HepG2 (cell line): ENCODE data around the gene PPP2R1B. TPM values are rescaled to one million over a fixed set of nuclear protein-coding genes. Genes with fewer than 3 reads are reported as not detected.
A peak's percentile ranks its signal among the peaks of the same experiment; 100 is the strongest.

Experiments
- ATAC-seq: fragments of 200-7000 bp; cut with Tn5 transposase; 3 replicates; pipeline ENCODE4 v1.9.1; 2020; ENCODE audit warnings: mild to moderate bottlenecking, moderate library complexity
- BruUV-seq: library from RNA; stranded (reverse); fragments of 400-500 nt; replicated peaks from 2 replicates; lab custom pipeline; 2021; lab: Mats Ljungman, UMichigan
- CTCF ChIA-PET: fragments of 300-600 bp; formaldehyde crosslinking; extraction: SDS; loops from one replicate; lab custom pipeline; 2021; ENCODE audit warnings: low total read pairs, inconsistent platforms, low intra/inter-chr PET ratio; lab: Yijun Ruan, JAX
- POLR2A ChIA-PET: fragments of 350-600 bp; sonication (Branson Sonifier 250); formaldehyde crosslinking; loops from one replicate; lab custom pipeline; 2020; ENCODE audit warnings: antibody characterized with exemption, inconsistent platforms; lab: Yijun Ruan, JAX
- DNase-seq: peaks from one replicate; pipeline ENCODE4 v3.0.0-alpha.2; 2015; ENCODE audit warnings: low spot score
- FAIRE-seq: peaks from 3 replicates; lab custom pipeline; 2011; peaks lifted over from hg19 to GRCh38; lab: Jason Lieb, UNC
- H2AFZ ChIP-seq: one replicate; pipeline ENCODE4 v1.6.1; 2011; ENCODE audit warnings: low read length, inconsistent platforms
- H3K27ac ChIP-seq: fragments of 300-600 bp; 3 replicates; pipeline ENCODE4 v1.8.0; 2011; ENCODE audit warnings: mixed run types, mild to moderate bottlenecking, mixed read lengths, low read length, inconsistent platforms; ENCODE audit not compliant: insufficient read depth; ENCODE audit errors: extremely low read length
- H3K27me3 ChIP-seq, 2 experiments: fragments of 200-600 bp in 1 of 2; 2 replicates in 1 of 2; 3 replicates in 1 of 2; pipeline versions ENCODE4 v1.6.0 to v1.8.0; 2011; ENCODE audit warnings: low read length in 2 of 2, mild to moderate bottlenecking in 2 of 2, moderate library complexity in 2 of 2, inconsistent platforms in 1 of 2; ENCODE audit not compliant: insufficient read depth in 2 of 2, control insufficient read depth in 1 of 2
- H3K36me3 ChIP-seq, 2 experiments: fragments of 200-600 bp in 1 of 2; replicated peaks in 1 of 2; 2 replicates in 1 of 2; 3 replicates in 1 of 2; pipeline versions ENCODE4 v1.5.1 to v1.8.0; 2011; ENCODE audit warnings: low read length in 2 of 2, inconsistent platforms in 1 of 2; ENCODE audit not compliant: insufficient read depth in 2 of 2, control insufficient read depth in 1 of 2
- H3K4me1 ChIP-seq: 2 replicates; pipeline ENCODE4 v1.5.1; 2012; ENCODE audit warnings: low read length, inconsistent platforms; ENCODE audit not compliant: insufficient read depth
- H3K4me2 ChIP-seq: 2 replicates; pipeline ENCODE4 v1.6.0; 2011; ENCODE audit warnings: low read depth, low read length, inconsistent platforms
- H3K4me3 ChIP-seq, 3 experiments: fragments of 200-600 bp in 1 of 3; sonication (generic), shearing (Covaris generic) in 1 of 3; replicated peaks in 1 of 3; 2 replicates each; pipeline ENCODE4 v1.5.1; 2011 to 2016; ENCODE audit warnings: low read length in 3 of 3, inconsistent platforms in 2 of 3, low read depth in 2 of 3, mild to moderate bottlenecking in 2 of 3, control low read depth in 1 of 3, mixed read lengths in 1 of 3; ENCODE audit not compliant: insufficient read depth in 1 of 3
- H3K79me2 ChIP-seq: one replicate; pipeline ENCODE4 v1.6.1; 2011; ENCODE audit warnings: low read length, inconsistent platforms; ENCODE audit not compliant: insufficient read depth
- H3K9ac ChIP-seq: 2 replicates; pipeline ENCODE4 v1.6.0; 2011; ENCODE audit warnings: mild to moderate bottlenecking, low read depth, low read length, inconsistent platforms; ENCODE audit not compliant: insufficient read depth
- H3K9me3 ChIP-seq: 2 replicates; pipeline ENCODE4 v1.5.1; 2012; ENCODE audit warnings: mild to moderate bottlenecking, low read length
- H4K20me1 ChIP-seq: 2 replicates; pipeline ENCODE4 v1.6.0; 2011; ENCODE audit warnings: inconsistent platforms, mild to moderate bottlenecking, low read length, moderate library complexity; ENCODE audit not compliant: insufficient read depth
- ATF6 ChIP-seq: sonication (generic); formaldehyde crosslinking; conservative IDR thresholded peaks from 2 replicates; pipeline ENCODE4 v1.4.0; 2020; ENCODE audit warnings: missing genetic modification reagents
- CAMTA2 ChIP-seq: sonication (generic); formaldehyde crosslinking; IDR thresholded peaks from 2 replicates; pipeline ENCODE4 v1.4.0; 2020; ENCODE audit warnings: mild to moderate bottlenecking, missing genetic modification reagents, borderline replicate concordance
- FLYWCH1 ChIP-seq: sonication (generic); formaldehyde crosslinking; IDR thresholded peaks from 2 replicates; pipeline ENCODE4 v1.8.1; 2023; ENCODE audit warnings: mild to moderate bottlenecking, missing genetic modification reagents
- MAZ ChIP-seq, 2 experiments: sonication (generic) in 1 of 2; formaldehyde crosslinking in 1 of 2; IDR thresholded peaks; 2 replicates each; pipeline versions ENCODE4 v1.5.0 to v1.6.1; 2012 to 2020; ENCODE audit warnings: low read depth in 2 of 2, mild to moderate bottlenecking in 2 of 2, borderline replicate concordance in 1 of 2, improper control_type of control experiment in 1 of 2, low read length in 1 of 2, missing genetic modification reagents in 1 of 2, moderate library complexity in 1 of 2
- MTA1 ChIP-seq: sonication (generic); formaldehyde crosslinking; IDR thresholded peaks from 2 replicates; pipeline ENCODE4 v1.4.0; 2020; ENCODE audit warnings: missing genetic modification reagents, mild to moderate bottlenecking, borderline replicate concordance
- NFKB2 ChIP-seq: sonication (generic); formaldehyde crosslinking; IDR thresholded peaks from 2 replicates; pipeline ENCODE4 v1.4.0; 2020; ENCODE audit warnings: missing genetic modification reagents, borderline replicate concordance
- PAX8 ChIP-seq: sonication (generic); formaldehyde crosslinking; IDR thresholded peaks from 2 replicates; pipeline ENCODE4 v1.8.0; 2022; ENCODE audit warnings: mild to moderate bottlenecking, missing genetic modification reagents, borderline replicate concordance
- RFXAP ChIP-seq: sonication (generic); formaldehyde crosslinking; IDR thresholded peaks from 2 replicates; pipeline ENCODE4 v1.4.0; 2020; ENCODE audit warnings: missing genetic modification reagents, borderline replicate concordance
- SNAI1 ChIP-seq: sonication (generic); formaldehyde crosslinking; IDR thresholded peaks from 2 replicates; pipeline ENCODE4 v1.5.0; 2020; ENCODE audit warnings: mild to moderate bottlenecking, missing genetic modification reagents, borderline replicate concordance
- TBP ChIP-seq: sonication (generic); formaldehyde crosslinking; IDR thresholded peaks from 2 replicates; pipeline ENCODE4 v1.5.0; 2020; ENCODE audit warnings: missing genetic modification reagents
- ZNF121 ChIP-seq: sonication (generic); formaldehyde crosslinking; IDR thresholded peaks from 2 replicates; pipeline ENCODE4 v1.5.0; 2020; ENCODE audit warnings: mild to moderate bottlenecking, missing genetic modification reagents
- ZNF333 ChIP-seq: sonication (generic); formaldehyde crosslinking; IDR thresholded peaks from 2 replicates; pipeline ENCODE4 v1.4.0; 2020; ENCODE audit warnings: mild to moderate bottlenecking, missing genetic modification reagents, borderline replicate concordance
- ZNF337 ChIP-seq: sonication (generic); formaldehyde crosslinking; IDR thresholded peaks from 2 replicates; pipeline ENCODE4 v1.5.1; 2020; ENCODE audit warnings: missing genetic modification reagents, low read depth, mild to moderate bottlenecking, borderline replicate concordance
- ZNF451 ChIP-seq: sonication (generic); formaldehyde crosslinking; IDR thresholded peaks from 2 replicates; pipeline ENCODE4 v1.5.0; 2020; ENCODE audit warnings: mild to moderate bottlenecking, missing genetic modification reagents
- ZNF496 ChIP-seq: sonication (generic); formaldehyde crosslinking; IDR thresholded peaks from 2 replicates; pipeline ENCODE4 v1.8.1; 2023; ENCODE audit warnings: mild to moderate bottlenecking, moderate library complexity, missing genetic modification reagents; ENCODE audit not compliant: insufficient replicate concordance
- ZNF770 ChIP-seq: sonication (generic); formaldehyde crosslinking; IDR thresholded peaks from 2 replicates; pipeline ENCODE4 v1.5.0; 2020; ENCODE audit warnings: mild to moderate bottlenecking, missing genetic modification reagents
- WGBS: methylation state at CpG from one replicate; pipeline ENCODE4 v1.1.6; 2017; ENCODE audit warnings: low lambda C conversion rate; 5-methylcytosine and 5-hydroxymethylcytosine counted together
- in situ Hi-C: cut with HindIII; loops from 2 replicates; pipeline ENCODE4 v1.10.0; 2017; ENCODE audit warnings: low pct_unique_long_range_greater_than_20kb; ENCODE audit not compliant: extremely low pct_ligation_motif_present
- intact Hi-C: fragments of 100-400 bp; cut with micrococcal nuclease; formaldehyde crosslinking; loops from one replicate; pipeline ENCODE4 v1.10.0; 2022; ENCODE audit not compliant: unreplicated experiment
- polyA plus RNA-seq, 8 experiments: library from polyadenylated mRNA; depleted of rRNA in 3 of 8; stranded (reverse) in 7 of 8; unstranded in 1 of 8; fragments of >200 nt; fragmentation: Illumina TruSeq in 4 of 8; extraction: Trizol in 4 of 8; gene quantifications; 2 replicates each; pipeline versions ENCODE4 v1.2.1 to v1.2.3, GENCODE V29; 2011 to 2016; ENCODE audit warnings: low read depth in 4 of 8, missing spikeins in 1 of 8, mixed read lengths in 1 of 8; ENCODE audit not compliant: insufficient read depth in 1 of 8
- total RNA-seq, 5 experiments: library from RNA; depleted of rRNA; stranded (reverse); fragments of >200 nt; fragmentation: Illumina TruSeq; extraction: Trizol; gene quantifications; 2 replicates each; pipeline ENCODE4 v1.2.3, GENCODE V29; 2016; ENCODE audit warnings: low read depth in 1 of 5
- TF ChIP-seq, protein P1 (sequence below): sonication (generic); formaldehyde crosslinking; IDR thresholded peaks from 2 replicates; pipeline ENCODE4 v1.4.0; 2020; ENCODE audit warnings: missing genetic modification reagents, borderline replicate concordance

The PPP2R1B gene
- total and polyA plus RNA-seq, 2 of the 13 experiments (the other 11 are each of a cell fraction or from before 2014, with no cell fraction given): 22.1 to 56.8 TPM

- WGBS: 93% methylated on average over 6 of the region's 6 CpGs
- no peak overlapping the region for H2AFZ ChIP-seq
- peaks cover 67% of the 10 kb centered on the region for H3K4me1 ChIP-seq
- in situ Hi-C loops (no loop called here), intact Hi-C loops (no loop called here)
- ATAC-seq (no peak), FAIRE-seq (no peak), DNase-seq (no peak)
- peaks cover 2 to 8% of the 10 kb centered on the region in 2 experiments; a peak in 3 of 5 replicates for H3K36me3 ChIP-seq
- ChIA-PET CTCF (no interaction called here), POLR2A (interaction anchor here (0.6 to 2.0 kb wide), 4 partner anchors 14 to 54 kb away, joined by 3 to 8 read pairs (median 4); no protein-coding TSS in a partner anchor)
- no peak overlapping the region for H3K4me2 ChIP-seq
- H3K27ac ChIP-seq: no peak overlapping the region
- no peaks in the 10 kb centered on the region for H3K9me3 ChIP-seq
- H3K79me2 ChIP-seq: peaks cover 2% of the 10 kb centered on the region
- H3K27me3 ChIP-seq: no peaks in the 10 kb centered on the region
- no peak overlapping the region for H3K4me3 ChIP-seq
- H4K20me1 ChIP-seq: no peaks in the 10 kb centered on the region
- no peak overlapping the region for H3K9ac ChIP-seq
- TF ChIP-seq FLYWCH1: no peak
- TF ChIP-seq, protein P1, sequence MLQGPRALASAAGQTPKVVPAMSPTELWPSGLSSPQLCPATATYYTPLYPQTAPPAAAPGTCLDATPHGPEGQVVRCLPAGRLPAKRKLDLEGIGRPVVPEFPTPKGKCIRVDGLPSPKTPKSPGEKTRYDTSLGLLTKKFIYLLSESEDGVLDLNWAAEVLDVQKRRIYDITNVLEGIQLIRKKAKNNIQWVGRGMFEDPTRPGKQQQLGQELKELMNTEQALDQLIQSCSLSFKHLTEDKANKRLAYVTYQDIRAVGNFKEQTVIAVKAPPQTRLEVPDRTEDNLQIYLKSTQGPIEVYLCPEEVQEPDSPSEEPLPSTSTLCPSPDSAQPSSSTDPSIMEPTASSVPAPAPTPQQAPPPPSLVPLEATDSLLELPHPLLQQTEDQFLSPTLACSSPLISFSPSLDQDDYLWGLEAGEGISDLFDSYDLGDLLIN (CRISPR knock-in tag): no peak
- TF ChIP-seq ATF6: no peak
- no peak for TF ChIP-seq RFXAP (CRISPR knock-in tag)
- TF ChIP-seq MAZ (IDR thresholded peaks at IDR 0.05; ENCODE audit: borderline replicate concordance, low read depth, low read length): no peak
- TF ChIP-seq MAZ (CRISPR knock-in tag; IDR thresholded peaks at IDR 0.05; ENCODE audit: low read depth): no peak
- peak; percentile 72; the same call in 1 of the 2 replicates for TF ChIP-seq ZNF770 (CRISPR knock-in tag)
- TF ChIP-seq SNAI1 (CRISPR knock-in tag): no peak
- no peak for TF ChIP-seq ZNF496
- peak; percentile 54; the same call in 1 of the 2 replicates for TF ChIP-seq ZNF121
- TF ChIP-seq ZNF337 (CRISPR knock-in tag): no peak
- no peak for TF ChIP-seq ZNF451 (CRISPR knock-in tag)
- no peak for TF ChIP-seq ZNF333
- no peak for TF ChIP-seq PAX8
- no peak for TF ChIP-seq TBP (CRISPR knock-in tag)
- no peak for TF ChIP-seq CAMTA2 (CRISPR knock-in tag)
- TF ChIP-seq NFKB2 (CRISPR knock-in tag): no peak
- no peak for TF ChIP-seq MTA1
- TF ChIP-seq, all 625 proteins: peak for 2
- no TSS peak for BruUV-seq
These were observed 26.8 kb upstream of the PPP2R1B start for GRCh38 chr11:111792955-111793500.
